ENCODE data around the gene AP2B1. TPM values are rescaled to one million over a fixed set of nuclear protein-coding genes. Genes with fewer than 3 reads are reported as not detected.

The AP2B1 gene
- total RNA-seq, 1 experiment from 2014 or later, result 198 TPM

DNA sequence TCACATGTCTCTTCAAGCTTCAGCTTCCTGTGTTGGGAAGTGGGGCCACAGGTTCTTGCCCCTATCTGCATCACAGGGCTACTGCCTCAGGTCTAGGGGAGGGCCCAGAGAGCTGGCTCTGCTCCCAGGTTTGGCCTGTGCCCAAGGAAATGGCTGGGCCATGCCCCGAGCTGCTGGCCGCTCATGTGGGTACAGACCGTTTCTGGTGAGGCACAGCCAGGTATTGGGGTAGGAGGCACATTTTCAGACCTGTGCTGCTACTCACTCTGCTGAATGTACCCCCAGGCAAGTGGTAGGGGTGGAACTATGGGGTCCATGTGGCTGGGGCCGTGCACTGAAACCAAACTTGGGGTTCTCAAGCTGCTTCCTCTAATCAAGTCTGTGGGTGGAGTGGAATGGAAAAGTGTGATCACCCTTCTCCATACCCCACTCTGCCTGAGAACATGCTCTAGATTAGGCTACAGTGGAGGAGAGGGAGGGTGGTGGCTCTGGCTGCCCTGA is 161.3 kb downstream of the AP2B1 start:
- RAD21 ChIA-PET (ENCODE audit: low non-redundant PET in 1 of 2, low total read pairs in 2 of 2, uncharacterized antibody in 2 of 2, unreplicated experiment in 2 of 2), result interaction anchor here in 1 of 2 experiments (0.6 kb wide), 1 partner anchor 134 kb away, joined by 5 read pairs; no protein-coding TSS in a partner anchor
- TF ChIP-seq SRF (IDR thresholded peaks at IDR 0.05; ENCODE audit: low read depth) (no peak), EZH2phosphoT487 (IDR thresholded peaks at IDR 0.05; ENCODE audit: borderline replicate concordance) (no peak), FOSL1 (IDR thresholded peaks at IDR 0.05; ENCODE audit: low read depth) (no peak), SP1 (IDR thresholded peaks at IDR 0.05; ENCODE audit: low read depth) (no peak), CBX3 (IDR thresholded peaks at IDR 0.05; ENCODE audit: low read depth) (no peak), ZNF274 (IDR thresholded peaks at IDR 0.05; ENCODE audit: low read depth, low read length) (no peak), POLR2AphosphoS5 (IDR thresholded peaks at IDR 0.05; ENCODE audit: low read depth, low read length) (no peak), ZFX (IDR thresholded peaks at IDR 0.05) (no peak), RAD21 (IDR thresholded peaks at IDR 0.05; ENCODE audit: low read depth) (no peak), JUND (IDR thresholded peaks at IDR 0.05) (no peak), CEBPB (IDR thresholded peaks at IDR 0.05; ENCODE audit: low read depth) (no peak), EGR1 (IDR thresholded peaks at IDR 0.05; ENCODE audit: low read depth) (no peak), TCF7L2 (IDR thresholded peaks at IDR 0.05; ENCODE audit: borderline replicate concordance, extremely low read depth, insufficient read depth, insufficient read length) (no peak), YY1 (IDR thresholded peaks at IDR 0.05; ENCODE audit: extremely low read depth, insufficient replicate concordance, low read depth, low read length) (no peak), SIN3A (IDR thresholded peaks at IDR 0.05; ENCODE audit: low read depth) (no peak), POLR2A (IDR thresholded peaks at IDR 0.05; ENCODE audit: borderline replicate concordance, extremely low read depth, insufficient read depth, insufficient read length) (no peak)
- TF ChIP-seq, protein P1, sequence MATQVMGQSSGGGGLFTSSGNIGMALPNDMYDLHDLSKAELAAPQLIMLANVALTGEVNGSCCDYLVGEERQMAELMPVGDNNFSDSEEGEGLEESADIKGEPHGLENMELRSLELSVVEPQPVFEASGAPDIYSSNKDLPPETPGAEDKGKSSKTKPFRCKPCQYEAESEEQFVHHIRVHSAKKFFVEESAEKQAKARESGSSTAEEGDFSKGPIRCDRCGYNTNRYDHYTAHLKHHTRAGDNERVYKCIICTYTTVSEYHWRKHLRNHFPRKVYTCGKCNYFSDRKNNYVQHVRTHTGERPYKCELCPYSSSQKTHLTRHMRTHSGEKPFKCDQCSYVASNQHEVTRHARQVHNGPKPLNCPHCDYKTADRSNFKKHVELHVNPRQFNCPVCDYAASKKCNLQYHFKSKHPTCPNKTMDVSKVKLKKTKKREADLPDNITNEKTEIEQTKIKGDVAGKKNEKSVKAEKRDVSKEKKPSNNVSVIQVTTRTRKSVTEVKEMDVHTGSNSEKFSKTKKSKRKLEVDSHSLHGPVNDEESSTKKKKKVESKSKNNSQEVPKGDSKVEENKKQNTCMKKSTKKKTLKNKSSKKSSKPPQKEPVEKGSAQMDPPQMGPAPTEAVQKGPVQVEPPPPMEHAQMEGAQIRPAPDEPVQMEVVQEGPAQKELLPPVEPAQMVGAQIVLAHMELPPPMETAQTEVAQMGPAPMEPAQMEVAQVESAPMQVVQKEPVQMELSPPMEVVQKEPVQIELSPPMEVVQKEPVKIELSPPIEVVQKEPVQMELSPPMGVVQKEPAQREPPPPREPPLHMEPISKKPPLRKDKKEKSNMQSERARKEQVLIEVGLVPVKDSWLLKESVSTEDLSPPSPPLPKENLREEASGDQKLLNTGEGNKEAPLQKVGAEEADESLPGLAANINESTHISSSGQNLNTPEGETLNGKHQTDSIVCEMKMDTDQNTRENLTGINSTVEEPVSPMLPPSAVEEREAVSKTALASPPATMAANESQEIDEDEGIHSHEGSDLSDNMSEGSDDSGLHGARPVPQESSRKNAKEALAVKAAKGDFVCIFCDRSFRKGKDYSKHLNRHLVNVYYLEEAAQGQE (IDR thresholded peaks at IDR 0.05; ENCODE audit: low read depth), result no peak
- TF ChIP-seq, protein P2, sequence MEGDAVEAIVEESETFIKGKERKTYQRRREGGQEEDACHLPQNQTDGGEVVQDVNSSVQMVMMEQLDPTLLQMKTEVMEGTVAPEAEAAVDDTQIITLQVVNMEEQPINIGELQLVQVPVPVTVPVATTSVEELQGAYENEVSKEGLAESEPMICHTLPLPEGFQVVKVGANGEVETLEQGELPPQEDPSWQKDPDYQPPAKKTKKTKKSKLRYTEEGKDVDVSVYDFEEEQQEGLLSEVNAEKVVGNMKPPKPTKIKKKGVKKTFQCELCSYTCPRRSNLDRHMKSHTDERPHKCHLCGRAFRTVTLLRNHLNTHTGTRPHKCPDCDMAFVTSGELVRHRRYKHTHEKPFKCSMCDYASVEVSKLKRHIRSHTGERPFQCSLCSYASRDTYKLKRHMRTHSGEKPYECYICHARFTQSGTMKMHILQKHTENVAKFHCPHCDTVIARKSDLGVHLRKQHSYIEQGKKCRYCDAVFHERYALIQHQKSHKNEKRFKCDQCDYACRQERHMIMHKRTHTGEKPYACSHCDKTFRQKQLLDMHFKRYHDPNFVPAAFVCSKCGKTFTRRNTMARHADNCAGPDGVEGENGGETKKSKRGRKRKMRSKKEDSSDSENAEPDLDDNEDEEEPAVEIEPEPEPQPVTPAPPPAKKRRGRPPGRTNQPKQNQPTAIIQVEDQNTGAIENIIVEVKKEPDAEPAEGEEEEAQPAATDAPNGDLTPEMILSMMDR (IDR thresholded peaks at IDR 0.05 in 2 of 3, conservative IDR thresholded peaks at IDR 0.05 in 1 of 3; ENCODE audit: borderline replicate concordance in 1 of 3, insufficient read depth in 1 of 3, low read depth in 2 of 3, low read length in 2 of 3), result no peak
- TF ChIP-seq, protein P3, sequence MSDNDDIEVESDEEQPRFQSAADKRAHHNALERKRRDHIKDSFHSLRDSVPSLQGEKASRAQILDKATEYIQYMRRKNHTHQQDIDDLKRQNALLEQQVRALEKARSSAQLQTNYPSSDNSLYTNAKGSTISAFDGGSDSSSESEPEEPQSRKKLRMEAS (IDR thresholded peaks at IDR 0.05), result no peak
- TF ChIP-seq, protein P4, sequence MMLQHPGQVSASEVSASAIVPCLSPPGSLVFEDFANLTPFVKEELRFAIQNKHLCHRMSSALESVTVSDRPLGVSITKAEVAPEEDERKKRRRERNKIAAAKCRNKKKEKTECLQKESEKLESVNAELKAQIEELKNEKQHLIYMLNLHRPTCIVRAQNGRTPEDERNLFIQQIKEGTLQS (IDR thresholded peaks at IDR 0.05), result no peak
- intact Hi-C loops (cut with micrococcal nuclease), result loop anchor here (5.0 to 10.0 kb wide), 5 partner anchors 436 to 1324 kb away; no protein-coding TSS in a partner anchor
- peaks cover 4% of the 10 kb centered on the region; the same call in 1 of the 2 replicates for H3K27me3 ChIP-seq (ENCODE audit: insufficient read depth, low read length)
- no peaks in the 10 kb centered on the region for H4K20me1 ChIP-seq (ENCODE audit: insufficient read depth)
- CTCF ChIA-PET, result interaction anchor here (0.7 to 2.0 kb wide), 3 partner anchors 15 to 209 kb away, joined by 7 to 40 read pairs (median 9); no protein-coding TSS in a partner anchor
- DNase-seq (ENCODE audit: low read depth, low spot score) (no peak), ATAC-seq (no peak)
- no peaks in the 10 kb centered on the region for H3K9me3 ChIP-seq (ENCODE audit: control insufficient read depth in 1 of 2, insufficient read depth in 1 of 2, low read depth in 1 of 2, low read length in 2 of 2)
- no peaks in the 10 kb centered on the region for H3K9me2 ChIP-seq (ENCODE audit: insufficient read depth)
- H2AFZ ChIP-seq (ENCODE audit: low read depth, low read length, poor library complexity, severe bottlenecking), result no peak overlapping the region
- POLR2A ChIA-PET, result no interaction called here
- H3K79me2 ChIP-seq (ENCODE audit: insufficient read depth, low read length), result no peaks in the 10 kb centered on the region
- H3K27ac ChIP-seq (ENCODE audit: low read depth, low read length), result no peak overlapping the region
- H3K4me3 ChIP-seq (replicated peaks in 1 of 2; ENCODE audit: low read depth in 1 of 2, low read length in 2 of 2), result no peak overlapping the region
- no peak overlapping the region for H3K4me2 ChIP-seq (ENCODE audit: low read length)
- no TSS peak for BruUV-seq (replicated peaks)
- no peaks in the 10 kb centered on the region for H3K4me1 ChIP-seq (ENCODE audit: control insufficient read depth in 1 of 2, insufficient read depth in 2 of 2, low read length in 2 of 2)
- no peak overlapping the region for H3K9ac ChIP-seq (ENCODE audit: low read length)
- H3K36me3 ChIP-seq (ENCODE audit: control insufficient read depth in 1 of 2, insufficient read depth in 2 of 2, low read length in 2 of 2), result no peaks in the 10 kb centered on the region
